ENCODE results near the gene TCOF1.

TCOF1 gene

GRCh38 chr5:150357326-150358260 is at the start of gene TCOF1:
Gene TCOF1, plus strand, starts transcription at chr5:150357697. Its CDS starts 50 bp downstream, at chr5:150357747.
- DNase-seq: peak; percentile 94 to 96
- TF ChIP-seq POLR2A (IDR thresholded peaks at IDR 0.05; ENCODE audit: low read length) (peak; percentile 25), GATA1 (IDR thresholded peaks at IDR 0.05; ENCODE audit: low read depth, low read length) (no peak)

GRCh38 chr5:150309101-150309885 is 48.2 kb upstream of the TCOF1 start:
- TF ChIP-seq GATA1 (IDR thresholded peaks at IDR 0.05; ENCODE audit: low read depth, low read length) (no peak), POLR2A (IDR thresholded peaks at IDR 0.05; ENCODE audit: low read length) (no peak)
- no peak for DNase-seq

GRCh38 chr5:150309886-150310239 is 47.6 kb upstream of the TCOF1 start:
- DNase-seq: no peak
- no peak for TF ChIP-seq POLR2A (IDR thresholded peaks at IDR 0.05; ENCODE audit: low read length)
- no peak for TF ChIP-seq GATA1 (IDR thresholded peaks at IDR 0.05; ENCODE audit: low read depth, low read length)

- DNase-seq: no peak
These were observed 47.3 kb upstream of the TCOF1 start for GRCh38 chr5:150310246-150310645.

GRCh38 chr5:150311015-150311692 is 46.3 kb upstream of the TCOF1 start:
- TF ChIP-seq POLR2A (IDR thresholded peaks at IDR 0.05; ENCODE audit: low read length) (no peak), GATA1 (IDR thresholded peaks at IDR 0.05; ENCODE audit: low read depth, low read length) (no peak)
- no peak for DNase-seq

More at GRCh38 chr5:150310246-150310645, 47.3 kb upstream of the TCOF1 start:
- TF ChIP-seq POLR2A (IDR thresholded peaks at IDR 0.05; ENCODE audit: low read length) (no peak), GATA1 (IDR thresholded peaks at IDR 0.05; ENCODE audit: low read depth, low read length) (no peak)

GRCh38 chr5:150312518-150312917 is 45.0 kb upstream of the TCOF1 start:
- DNase-seq: no peak
- TF ChIP-seq GATA1 (IDR thresholded peaks at IDR 0.05; ENCODE audit: low read depth, low read length) (no peak), POLR2A (IDR thresholded peaks at IDR 0.05; ENCODE audit: low read length) (no peak)

GRCh38 chr5:150313501-150313900 is 44.0 kb upstream of the TCOF1 start:
- DNase-seq: no peak
- TF ChIP-seq POLR2A (IDR thresholded peaks at IDR 0.05; ENCODE audit: low read length) (no peak), GATA1 (IDR thresholded peaks at IDR 0.05; ENCODE audit: low read depth, low read length) (no peak)

- TF ChIP-seq POLR2A (IDR thresholded peaks at IDR 0.05; ENCODE audit: low read length) (no peak), GATA1 (IDR thresholded peaks at IDR 0.05; ENCODE audit: low read depth, low read length) (no peak)
- no peak for DNase-seq
These were observed 43.4 kb upstream of the TCOF1 start for GRCh38 chr5:150313921-150314716.

GRCh38 chr5:150315245-150315644 is 42.3 kb upstream of the TCOF1 start:
- TF ChIP-seq GATA1 (IDR thresholded peaks at IDR 0.05; ENCODE audit: low read depth, low read length): no peak
- TF ChIP-seq POLR2A (IDR thresholded peaks at IDR 0.05; ENCODE audit: low read length): no peak
- DNase-seq: no peak

- no peak for DNase-seq
- TF ChIP-seq GATA1 (IDR thresholded peaks at IDR 0.05; ENCODE audit: low read depth, low read length): no peak
These were observed 41.2 kb upstream of the TCOF1 start for GRCh38 chr5:150316320-150316719.

GRCh38 chr5:150317048-150318003 is 40.2 kb upstream of the TCOF1 start:
- TF ChIP-seq POLR2A (IDR thresholded peaks at IDR 0.05; ENCODE audit: low read length) (no peak), GATA1 (IDR thresholded peaks at IDR 0.05; ENCODE audit: low read depth, low read length) (no peak)
- no peak for DNase-seq

All from erythroblast (primary cell).